Measurements from ENCODE around the gene KIAA1671.
"Not testable (repeated sequence)": the region's sequence is repeated elsewhere in the genome, so short reads cannot be mapped to it uniquely, and the experiment has no call there.

Gene KIAA1671

DNA sequence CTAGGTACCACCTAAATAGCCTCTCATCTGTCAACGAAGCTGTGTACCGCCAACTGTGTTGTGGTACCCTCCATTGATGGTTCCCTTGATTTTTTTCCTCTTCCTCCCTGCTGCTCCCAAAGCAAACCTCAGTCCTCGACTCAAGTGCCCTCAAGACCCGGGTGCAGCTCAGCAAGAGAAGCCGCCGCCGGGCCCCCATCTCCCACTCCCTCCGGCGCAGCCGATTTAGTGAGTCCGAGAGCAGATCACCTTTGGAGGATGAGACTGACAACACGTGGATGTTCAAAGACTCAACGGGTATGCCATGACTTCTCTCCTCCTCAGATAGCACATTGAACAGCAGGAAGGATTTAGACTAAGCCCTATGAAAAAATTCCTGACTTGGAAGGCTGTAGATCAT is 224.7 kb downstream of the KIAA1671 start:
- no peak for DNase-seq

DNA sequence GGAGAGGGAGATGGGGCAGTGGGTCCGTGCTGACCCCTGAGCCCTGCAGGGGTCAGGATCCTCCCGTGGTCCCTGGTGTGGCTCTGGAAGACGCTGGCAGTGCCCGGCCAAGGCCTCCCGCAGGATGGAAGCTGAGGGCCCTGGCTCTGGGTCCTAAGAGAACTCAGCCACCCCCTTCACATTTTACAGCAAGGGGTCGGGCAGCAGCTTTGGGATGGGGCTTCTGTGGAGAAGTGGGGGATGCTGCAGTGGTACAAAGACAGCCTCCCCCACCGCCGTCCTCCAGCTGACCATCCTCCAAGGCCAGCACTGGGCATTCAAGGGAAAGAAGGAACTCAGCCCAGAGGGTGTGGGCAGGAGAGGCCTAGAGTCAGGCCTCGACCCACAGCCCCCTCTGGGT is 225.4 kb downstream of the KIAA1671 start:
- DNase-seq = no peak

DNA sequence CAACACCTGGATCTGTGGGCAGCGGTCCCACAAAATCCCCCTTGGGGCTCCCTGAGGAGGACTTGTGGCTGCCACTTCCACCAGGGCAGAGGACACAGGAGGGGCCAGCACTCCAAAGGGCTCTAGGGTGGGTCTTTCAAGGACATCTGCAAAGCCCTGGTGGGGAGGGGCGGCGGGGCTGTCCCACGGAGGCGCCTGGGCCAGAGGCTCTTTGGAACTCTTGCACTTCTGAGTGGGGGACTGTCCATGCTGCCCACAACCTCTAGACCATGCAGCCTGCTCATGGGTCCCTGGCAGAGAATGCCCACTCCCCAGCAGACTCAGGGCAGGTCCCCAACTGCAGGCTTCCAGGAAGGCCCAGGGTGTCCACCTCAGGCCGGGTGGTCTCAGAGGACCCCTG is 225.8 kb downstream of the KIAA1671 start:
- DNase-seq = not testable (repeated sequence)

DNA sequence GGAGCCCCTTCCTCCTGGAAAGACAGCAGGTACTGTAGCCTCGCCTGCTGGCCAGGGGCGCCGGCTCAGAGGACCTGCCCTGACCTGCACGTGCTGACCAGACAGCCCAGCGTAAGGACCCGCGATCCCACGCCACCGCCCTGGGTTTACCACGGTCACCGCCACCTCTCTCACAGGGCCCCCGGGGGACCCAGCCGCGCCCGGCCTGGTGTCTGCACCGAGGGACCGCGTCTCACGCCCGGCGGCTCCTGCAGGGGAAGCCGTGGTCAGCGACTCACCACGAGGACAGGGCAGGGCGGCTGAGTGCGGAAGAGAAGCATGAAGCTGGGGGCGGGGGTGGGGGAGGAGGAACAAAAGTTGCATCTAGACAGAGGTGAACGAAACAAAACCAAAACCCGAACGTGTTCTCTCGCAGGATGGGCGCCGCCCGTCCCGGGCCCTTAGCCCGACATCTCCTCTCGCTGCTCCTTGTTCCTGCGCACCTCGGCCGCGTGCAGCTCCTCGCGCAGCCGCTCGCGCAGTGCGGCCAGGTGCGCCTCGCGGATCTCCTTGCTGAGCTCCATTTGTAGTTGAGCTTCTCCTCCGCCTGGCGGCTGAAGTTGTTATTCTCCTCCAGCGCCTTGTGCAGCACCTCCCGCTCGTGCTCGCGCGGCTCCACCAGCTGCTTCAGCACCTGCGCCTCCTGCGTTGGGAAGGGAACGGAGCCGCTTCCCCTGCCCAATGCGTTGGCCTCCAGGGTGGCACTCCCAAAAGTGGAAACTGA is 226.5 kb downstream of the KIAA1671 start:
- DNase-seq = not testable (repeated sequence)

DNA sequence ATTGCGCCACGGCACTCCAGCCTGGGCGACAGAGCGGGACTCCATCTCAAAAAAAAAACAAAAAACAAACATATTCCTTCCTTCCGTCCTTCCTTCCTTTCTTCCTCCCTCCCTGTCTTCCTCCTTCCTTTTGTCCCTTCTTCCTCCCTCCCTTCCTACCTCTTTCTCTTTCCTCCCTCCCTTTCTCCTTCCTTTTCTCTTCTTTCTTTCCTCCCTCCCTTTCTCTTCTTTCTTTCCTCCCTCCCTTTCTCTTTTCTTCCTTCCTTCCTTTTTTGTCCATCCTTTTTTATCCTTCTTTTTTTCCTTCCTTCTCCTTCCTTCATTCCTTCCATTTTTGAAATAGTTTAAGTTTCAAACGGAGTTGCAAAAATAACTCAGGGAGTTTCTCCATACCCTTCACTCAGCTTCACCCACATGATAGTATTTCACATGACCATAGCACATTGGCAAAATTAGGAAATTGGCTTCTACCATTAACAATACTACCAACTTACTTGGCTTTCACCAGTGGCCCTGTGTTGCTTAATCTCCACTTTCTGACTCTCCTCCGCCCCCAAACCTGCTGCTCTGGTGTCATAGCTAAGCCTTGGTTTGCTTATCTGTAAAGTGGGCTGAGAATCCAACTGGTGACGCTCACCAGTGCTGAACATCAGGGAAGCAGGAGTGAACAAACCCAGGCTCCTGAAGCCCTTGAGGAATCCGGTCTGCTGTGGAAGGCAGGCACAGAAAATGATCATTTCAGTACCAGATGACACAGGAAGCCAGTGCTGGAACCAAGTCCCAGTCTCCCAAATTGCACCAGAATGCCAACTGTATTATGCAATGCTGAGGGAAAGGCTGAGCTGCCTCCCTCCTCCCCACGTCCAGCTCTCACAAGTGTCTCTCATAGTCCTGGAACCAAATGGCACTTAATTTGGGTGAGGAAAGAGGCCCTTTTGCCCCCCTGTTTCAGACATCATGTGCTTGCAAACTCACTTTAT is 229.9 kb downstream of the KIAA1671 start:
- DNase-seq = no peak

DNA sequence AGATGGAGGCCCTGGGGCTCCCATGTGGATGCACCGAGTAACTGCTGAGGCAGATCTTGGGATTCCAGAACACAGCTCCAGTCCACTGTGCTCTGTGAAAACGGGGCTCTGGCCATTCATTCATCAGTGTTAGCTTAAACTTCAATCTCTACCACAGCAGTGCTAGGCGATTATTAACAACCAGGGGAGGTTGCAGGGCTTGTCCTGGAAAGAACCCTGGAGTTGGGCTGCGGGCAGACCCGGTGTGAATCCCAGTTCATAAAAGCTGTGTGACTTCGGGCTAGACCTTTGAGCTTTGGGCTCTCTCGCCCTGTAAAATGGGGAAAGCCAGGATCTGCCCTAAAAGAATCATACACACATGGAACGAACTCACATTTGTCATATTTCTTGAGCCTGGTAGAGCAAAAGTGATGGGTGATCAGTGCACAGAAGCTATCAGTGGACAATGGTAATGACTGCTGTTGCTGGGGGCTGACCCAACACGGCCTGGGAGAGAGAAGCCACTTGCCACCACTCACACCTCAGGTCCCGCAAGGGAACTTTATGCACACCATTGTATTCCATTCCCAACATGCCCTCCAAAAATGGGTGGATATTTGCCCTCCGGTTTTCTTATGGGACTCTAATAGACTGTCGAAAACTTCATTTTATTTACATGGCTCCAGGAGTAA is 231.6 kb downstream of the KIAA1671 start:
- DNase-seq = no peak

DNA sequence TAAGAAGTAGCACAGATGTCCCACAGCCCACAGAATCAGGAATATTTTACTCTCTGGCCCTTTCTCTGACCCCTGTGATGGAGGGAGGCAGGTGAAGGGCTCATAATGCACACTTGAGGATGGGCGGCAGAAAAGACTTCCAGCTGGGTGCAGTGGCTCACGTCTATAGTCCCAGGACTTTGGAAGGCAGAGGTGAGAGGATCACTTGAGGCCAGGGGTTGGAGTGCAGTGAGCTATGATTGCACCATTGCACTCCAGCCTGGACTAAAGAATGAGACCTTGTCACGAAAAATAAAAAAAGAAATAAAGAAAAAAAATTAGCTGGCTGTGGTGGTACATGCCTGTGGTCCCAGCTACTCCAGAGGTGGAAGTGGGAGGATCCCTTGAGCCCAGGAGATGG is 233.6 kb downstream of the KIAA1671 start:
- DNase-seq = no peak

DNA sequence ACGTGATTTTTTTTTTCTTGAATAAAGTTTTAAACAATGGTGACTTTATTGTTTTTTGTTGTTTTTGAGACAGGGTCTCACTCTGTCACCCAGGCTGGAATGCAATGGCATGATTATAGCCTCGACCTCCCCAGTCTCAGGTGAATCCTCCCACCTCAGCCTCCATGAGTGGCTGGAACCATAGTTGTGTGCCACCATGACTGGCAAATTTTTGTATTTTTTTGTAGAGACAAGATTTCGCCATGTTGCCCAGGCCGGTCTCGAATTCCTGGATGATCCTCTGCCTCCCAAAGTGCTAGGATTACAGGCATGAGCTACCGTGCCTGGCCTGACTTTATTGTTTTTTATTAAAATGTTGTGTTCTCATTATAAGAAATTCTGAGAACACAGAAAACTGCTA is 235.0 kb downstream of the KIAA1671 start:
- no peak for DNase-seq

DNA sequence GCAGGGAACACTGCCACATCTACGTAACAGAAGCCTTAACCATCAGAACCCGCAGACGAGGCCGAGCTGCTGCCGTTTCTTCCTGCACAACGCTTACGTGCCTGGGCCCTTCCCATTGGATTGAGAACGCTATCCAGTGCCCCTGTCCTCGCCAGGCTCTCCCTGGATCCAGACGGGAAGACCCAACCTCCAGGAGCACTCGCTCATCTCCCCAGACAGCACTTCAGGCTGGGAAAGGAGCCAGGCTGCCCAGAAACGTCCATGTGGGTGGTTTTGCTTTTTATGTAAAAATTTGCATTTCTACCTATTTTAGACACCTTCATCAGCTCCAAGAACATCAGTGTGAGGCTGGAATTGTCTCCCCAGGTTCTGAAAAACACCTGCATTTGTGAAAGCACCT is 239.9 kb downstream of the KIAA1671 start:
- DNase-seq = no peak

DNA sequence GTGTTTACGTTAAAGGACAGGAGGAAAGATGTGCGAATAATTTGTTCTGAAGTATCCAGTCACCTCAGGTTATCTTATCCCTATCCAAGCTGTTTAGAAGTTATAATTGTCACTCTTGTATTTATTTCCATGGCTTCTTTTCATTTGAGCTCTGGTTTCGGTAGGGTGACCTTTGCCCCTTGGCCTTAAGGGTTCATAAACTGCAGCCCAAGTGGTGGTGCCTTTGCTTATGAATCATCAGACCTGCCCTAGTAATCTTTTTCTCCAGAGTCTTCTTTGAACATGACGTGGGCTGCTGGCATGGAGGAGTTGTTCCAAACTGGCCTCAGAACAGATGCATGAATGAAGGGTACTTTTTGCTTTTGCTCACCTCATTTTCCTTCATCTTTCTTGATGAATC is 240.6 kb downstream of the KIAA1671 start:
- DNase-seq = no peak

DNA sequence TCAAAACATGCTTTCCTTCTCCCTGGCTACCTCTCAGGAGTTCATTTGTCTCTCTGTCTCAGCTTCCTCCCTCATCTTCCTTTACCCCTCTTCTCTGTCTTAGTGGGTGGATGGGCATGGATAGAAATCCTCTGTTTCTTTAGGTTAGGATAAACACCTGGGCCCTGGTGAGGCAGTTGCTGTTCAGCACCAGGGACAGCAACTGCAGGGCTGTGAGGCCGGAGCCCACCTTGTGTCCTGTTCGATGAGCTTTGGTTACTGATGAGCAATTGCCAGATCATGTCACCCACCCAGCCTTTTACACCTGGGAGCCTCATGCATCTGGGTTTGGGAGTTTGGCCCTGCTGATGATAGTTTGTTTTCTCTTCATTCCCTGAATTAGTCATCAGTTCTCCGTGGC is 241.0 kb downstream of the KIAA1671 start:
- no peak for DNase-seq

DNA sequence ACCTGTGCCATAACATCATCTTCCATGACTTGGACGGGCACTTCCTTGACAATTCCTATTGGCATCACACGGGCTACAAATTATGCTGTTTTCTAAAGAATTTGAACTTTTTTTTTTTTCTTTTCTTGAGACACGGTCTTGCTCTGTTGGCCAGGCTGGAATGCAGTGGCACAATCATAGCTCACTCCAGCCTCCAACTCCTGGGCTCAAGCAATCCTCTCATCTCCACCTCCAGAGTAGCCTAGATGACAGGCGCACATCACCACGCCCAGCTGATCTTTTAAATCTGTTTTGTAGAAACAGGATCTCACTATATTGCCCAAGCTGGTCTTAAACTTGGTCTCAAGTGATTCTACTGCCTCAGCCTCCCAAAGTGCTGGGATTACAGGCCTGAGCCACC is 243.8 kb downstream of the KIAA1671 start:
- DNase-seq = no peak

DNA sequence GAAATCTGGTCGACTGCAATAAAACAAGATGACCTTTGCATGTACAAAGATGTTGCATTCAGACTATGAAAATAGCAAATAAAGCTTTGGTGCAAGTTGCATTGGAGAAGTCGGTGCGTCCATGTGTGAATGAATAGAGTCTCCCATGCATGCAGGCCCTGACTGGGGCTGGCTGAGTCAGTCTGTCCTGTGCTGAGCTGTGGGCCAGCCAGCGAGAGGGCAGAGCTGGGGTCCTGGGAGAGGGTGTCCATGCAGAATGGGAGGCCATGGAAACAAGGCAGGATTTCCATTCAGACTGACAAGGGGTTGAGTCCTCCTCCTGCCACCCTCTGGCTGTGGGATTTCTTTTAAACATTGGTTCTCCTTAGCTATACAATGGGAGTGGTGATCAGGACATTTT is 244.8 kb downstream of the KIAA1671 start:
- DNase-seq = no peak

DNA sequence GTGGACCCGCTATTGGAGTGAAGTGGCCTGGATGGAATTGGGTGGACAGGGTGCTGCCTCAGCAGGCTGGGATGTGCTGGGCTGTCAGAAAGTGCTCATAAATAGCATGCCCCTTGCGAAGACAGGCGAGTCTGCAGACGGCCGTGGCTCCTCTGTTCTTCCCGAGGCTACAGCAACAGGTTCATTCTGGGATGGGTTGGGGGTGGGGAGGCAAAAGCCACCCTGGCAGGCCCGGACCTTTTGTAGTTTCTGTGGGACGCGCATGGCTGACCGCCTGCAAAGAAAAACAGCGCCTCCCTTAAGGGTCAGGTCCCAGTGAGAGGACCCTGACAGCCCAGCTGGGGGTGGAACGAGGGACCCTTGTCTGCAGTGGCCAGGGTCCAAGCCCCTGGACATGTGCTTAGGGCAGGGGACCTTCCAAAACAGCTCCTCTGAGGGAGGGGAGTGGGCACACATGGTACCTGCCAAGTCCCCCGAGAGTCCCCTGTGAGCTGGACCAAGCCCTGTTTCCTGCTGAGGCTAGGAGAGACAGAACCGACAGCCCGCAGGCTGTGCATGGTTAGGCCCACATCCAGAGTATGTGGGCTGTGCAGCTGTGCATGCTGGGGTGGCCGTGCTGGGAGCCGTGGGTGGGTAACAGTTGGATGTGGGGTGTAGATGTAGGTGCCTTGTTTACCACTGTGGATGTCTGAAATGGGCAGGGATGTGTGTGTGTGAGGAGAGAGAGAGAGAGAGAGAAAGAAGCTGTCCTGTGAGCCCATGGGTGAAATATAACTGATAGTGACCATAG is 247.4 kb downstream of the KIAA1671 start, which contains the start of gene CRYBB3:
CRYBB3 (plus strand) TSS at position 128 of the 790 bp plus-strand sequence. CDS start 1,539 bp downstream, outside the sequence.
- DNase-seq = no peak

DNA sequence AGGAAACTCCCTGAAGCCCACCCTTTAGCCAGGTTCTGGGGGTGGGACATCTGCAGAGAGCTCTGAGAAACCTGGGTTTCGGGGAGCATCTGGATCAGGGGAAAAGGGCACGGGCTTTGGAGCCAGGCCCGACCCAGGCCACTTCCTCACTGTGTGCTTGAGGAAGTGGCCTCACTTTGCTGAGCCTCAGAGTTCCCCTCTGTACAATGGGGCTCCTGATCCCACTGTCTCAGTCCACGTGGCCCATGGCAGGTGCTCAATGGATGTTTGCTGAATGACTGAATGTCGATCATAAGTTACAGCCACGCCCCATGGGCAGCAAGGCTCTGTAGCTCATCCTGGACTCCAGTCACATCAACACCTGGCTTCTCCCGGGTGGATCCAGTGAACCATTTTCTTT is 248.5 kb downstream of the KIAA1671 start:
- no peak for DNase-seq

DNA sequence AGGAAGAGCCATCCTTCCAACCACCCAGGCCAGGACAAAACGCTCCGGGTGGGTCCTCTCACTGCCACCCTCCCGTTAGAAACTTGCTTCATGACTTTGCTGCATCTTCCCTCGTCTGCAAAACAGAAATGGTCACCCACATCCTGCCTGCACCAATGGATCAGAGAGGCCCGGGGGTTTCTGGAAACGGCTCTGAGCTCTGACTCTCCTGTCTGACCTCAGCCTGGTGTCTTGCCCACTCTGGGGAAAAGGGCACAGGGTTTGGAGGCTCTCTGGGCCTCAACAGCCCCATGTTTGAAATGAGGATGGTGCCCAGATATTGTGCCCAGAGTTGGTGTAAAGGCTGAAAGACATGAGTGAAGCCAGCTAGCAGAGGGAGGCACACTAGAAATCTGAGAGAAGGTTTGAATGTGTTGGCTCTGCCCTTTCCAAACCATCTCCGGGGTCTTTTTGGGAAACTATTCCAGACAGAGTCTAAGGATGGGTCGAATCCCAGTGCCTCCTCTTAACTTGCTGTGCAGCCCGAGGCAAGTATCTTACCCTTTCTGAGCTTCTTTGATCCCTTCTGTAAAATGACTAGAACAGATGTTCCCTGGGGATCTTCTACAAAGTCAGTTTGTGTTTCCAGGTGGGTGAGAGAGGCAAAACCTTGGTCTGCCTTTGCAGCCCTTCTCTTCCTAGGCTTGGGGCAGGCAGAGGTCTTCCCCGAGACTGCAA is 249.2 kb downstream of the KIAA1671 start:
- DNase-seq = no peak

DNA sequence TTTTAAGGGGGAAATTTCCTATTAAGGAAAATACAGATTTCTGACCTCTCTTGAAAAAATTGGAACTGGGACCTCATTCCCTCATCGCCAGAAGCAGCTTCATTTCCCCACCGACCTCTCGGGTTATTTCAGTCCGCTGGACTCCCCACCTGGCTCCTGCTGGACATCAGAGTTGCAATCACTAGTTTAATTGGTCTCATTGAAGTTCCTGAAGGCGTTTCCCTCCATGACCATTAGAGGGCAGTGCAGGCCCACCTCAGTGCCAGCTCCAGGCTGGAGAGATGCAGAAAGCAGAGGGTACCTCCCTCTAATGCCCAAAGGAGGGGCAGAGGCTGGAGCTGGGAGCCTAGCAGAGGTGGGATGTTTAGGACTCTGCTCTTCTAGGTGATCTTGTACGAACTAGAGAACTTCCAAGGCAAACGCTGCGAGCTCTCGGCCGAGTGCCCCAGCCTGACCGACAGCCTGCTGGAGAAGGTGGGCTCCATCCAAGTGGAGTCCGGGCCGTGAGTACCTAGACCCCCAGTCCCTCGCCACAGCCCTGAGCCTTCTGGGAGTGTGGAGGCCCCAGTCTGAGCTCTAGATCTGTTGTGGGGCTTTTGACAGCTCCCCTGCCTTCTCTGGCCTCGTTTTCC is 249.9 kb downstream of the KIAA1671 start:
- peak; percentile 22 to 53 for DNase-seq

DNA sequence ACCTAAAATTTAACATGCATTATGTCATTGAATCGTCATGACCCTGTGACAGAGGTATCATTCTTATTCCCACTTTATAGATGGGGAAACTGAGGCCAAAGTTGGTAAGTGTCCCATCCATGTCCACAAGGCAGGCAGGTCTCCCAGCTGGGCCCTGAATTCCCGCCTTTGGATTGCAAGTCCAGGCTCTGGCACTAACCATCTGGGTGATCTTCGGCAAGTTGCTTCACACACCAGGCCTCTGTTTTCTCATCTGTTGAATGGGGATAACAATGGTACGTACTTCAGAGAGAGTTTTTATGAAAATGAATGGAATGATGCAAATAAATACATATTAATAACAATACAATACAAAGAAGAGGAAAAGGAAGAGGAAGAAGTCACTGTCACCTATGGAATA is 250.6 kb downstream of the KIAA1671 start:
- no peak for DNase-seq

DNA sequence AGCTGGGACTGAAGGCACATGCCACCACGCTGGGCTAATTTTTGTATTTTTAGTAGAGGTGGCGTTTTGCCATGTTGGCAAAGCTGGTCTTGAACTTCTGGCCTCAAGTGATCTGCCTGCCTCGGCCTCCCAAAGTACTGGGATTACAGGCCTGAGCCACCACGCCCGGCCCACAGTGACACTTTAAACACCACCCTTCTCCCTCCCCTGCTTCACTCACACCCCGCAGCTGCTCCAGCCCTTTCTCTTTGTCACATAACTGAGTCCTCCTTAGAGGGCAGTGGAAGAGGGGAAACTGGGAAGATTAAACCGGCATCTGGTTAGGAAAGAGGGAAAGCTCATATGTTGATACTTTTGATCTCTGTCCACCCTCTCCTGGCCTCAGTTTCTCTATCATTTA is 252.0 kb downstream of the KIAA1671 start:
- not testable (repeated sequence) for DNase-seq

DNA sequence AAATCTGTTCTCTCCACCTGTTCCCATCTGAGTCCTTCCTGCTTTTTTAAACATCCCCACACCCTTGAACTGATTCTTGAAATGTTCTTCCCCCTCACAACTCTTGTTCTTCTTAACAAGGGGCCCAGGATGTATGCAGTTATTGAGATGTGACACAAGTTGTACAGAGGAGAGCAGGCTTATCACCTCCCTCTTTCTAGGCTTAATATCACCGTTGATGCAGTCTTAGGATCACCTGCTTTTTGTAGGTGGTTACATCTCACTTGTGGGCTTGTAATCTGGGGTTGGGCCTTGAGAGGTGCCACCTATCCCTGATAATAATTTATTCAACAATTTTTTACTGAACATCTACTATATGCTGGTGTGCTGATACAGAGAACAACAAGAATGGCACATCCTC is 253.3 kb downstream of the KIAA1671 start:
- no peak for DNase-seq

DNA sequence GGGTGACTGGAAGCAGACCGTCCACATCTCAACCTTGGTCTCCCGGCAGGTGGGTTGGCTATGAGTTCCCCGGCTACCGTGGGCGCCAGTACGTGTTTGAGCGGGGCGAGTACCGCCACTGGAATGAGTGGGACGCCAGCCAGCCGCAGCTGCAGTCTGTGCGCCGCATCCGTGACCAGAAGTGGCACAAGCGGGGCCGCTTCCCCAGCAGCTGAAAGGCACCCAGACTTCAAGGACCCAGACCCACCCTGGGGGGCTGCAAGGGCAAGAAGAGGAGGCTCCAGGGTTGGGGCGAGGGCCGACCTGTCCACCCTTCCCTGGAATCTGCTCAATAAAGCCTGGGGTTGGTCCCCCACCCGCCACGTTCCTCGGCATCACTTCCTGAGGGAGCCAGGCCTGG is 254.5 kb downstream of the KIAA1671 start:
- DNase-seq = no peak

Data from CD4-positive, alpha-beta T cell treated with Interferon alpha-2 for 1 hour (primary cell).